NCI-H510A treated with DMSO at 0.1 percent for 48 hours (cell line): ENCODE measurements around the gene PBXIP1.

Source experiments
- DNase-seq: peaks from one replicate; lab custom pipeline; 2025; lab: John Stamatoyannopoulos, UW

Gene PBXIP1

GRCh38 chr1:154955718-154956543 is at the start of gene PBXIP1:
Gene PBXIP1 (minus strand): TSS chr1:154956099. CDS start chr1:154953721, 2,378 bp downstream.
- DNase-seq = peak; percentile 95

GRCh38 chr1:155005076-155006011 is 49.4 kb upstream of the PBXIP1 start:
- DNase-seq = no peak

- DNase-seq = no peak
These were observed 48.6 kb upstream of the PBXIP1 start for GRCh38 chr1:155004352-155005075.

GRCh38 chr1:155003766-155004351 is 48.0 kb upstream of the PBXIP1 start:
- no peak for DNase-seq

GRCh38 chr1:155003227-155003765 is 47.4 kb upstream of the PBXIP1 start:
- DNase-seq = no peak

GRCh38 chr1:155002464-155003226 is 46.7 kb upstream of the PBXIP1 start, which contains the start of gene ZBTB7B:
Gene ZBTB7B (plus strand): TSS chr1:155002802. CDS start chr1:155014661, 11,859 bp downstream.
- DNase-seq = no peak

- peak; percentile 98 for DNase-seq
These were observed 46.0 kb upstream of the PBXIP1 start for GRCh38 chr1:155001675-155002463.

- DNase-seq = no peak
These were observed 45.5 kb upstream of the PBXIP1 start for GRCh38 chr1:155001425-155001674.

GRCh38 chr1:155000726-155001424 is 45.0 kb upstream of the PBXIP1 start:
- DNase-seq = peak; percentile 95

- DNase-seq = no peak
These were observed 44.5 kb upstream of the PBXIP1 start for GRCh38 chr1:155000411-155000725.

- DNase-seq = peak; percentile 37
These were observed 43.9 kb upstream of the PBXIP1 start for GRCh38 chr1:154999571-155000410.

- no peak for DNase-seq
These were observed 43.1 kb upstream of the PBXIP1 start for GRCh38 chr1:154998818-154999570.

- DNase-seq = no peak
These were observed 42.4 kb upstream of the PBXIP1 start for GRCh38 chr1:154998201-154998780.

- DNase-seq = no peak
These were observed 41.2 kb upstream of the PBXIP1 start for GRCh38 chr1:154996966-154997701.

GRCh38 chr1:154995301-154995983 is 39.5 kb upstream of the PBXIP1 start:
- peak; percentile 15 for DNase-seq

- DNase-seq = no peak
These were observed 38.7 kb upstream of the PBXIP1 start for GRCh38 chr1:154994591-154994990.
